Measurements from ENCODE around the gene PDE5A. TPM values are rescaled to one million over a fixed set of nuclear protein-coding genes. Genes with fewer than 3 reads are reported as not detected.

The PDE5A gene
- 1.6 and 2.5 TPM in 2 replicates for total RNA-seq

GRCh38 chr4:119628281-119629141, at the start of gene PDE5A:
PDE5A (minus strand) TSS chr4:119628804; CDS start chr4:119628671, 133 bp downstream.

Measured in airway epithelial cell (primary cell).